Subcutaneous adipose tissue (tissue), 4 donors: ENCODE data around the gene TCF3. TPM values are rescaled to one million over a fixed set of nuclear protein-coding genes. Genes with fewer than 3 reads are reported as not detected.

Source experiments
- CTCF ChIP-seq: fragments of 450-650 bp; IDR thresholded peaks from one replicate; pipeline ENCODE4 v1.5.1; 2016; ENCODE audit warnings: low read depth, mild to moderate bottlenecking, control low read depth, antibody characterized with exemption, moderate library complexity
- total RNA-seq, 4 donors: library from RNA; depleted of rRNA; stranded (reverse); fragments of >200 nt; gene quantifications; one replicate each; pipeline ENCODE4 v1.1.0, GENCODE V29; 2016

The TCF3 gene
- total RNA-seq, 4 donors from 2014 or later, result 13.0 to 34.8 (median 22.9) TPM

- no peak for TF ChIP-seq CTCF
Observed at GRCh38 chr19:1605236-1606137, 46.9 kb downstream of the TCF3 start, which contains the start of gene UQCR11. Gene UQCR11 (minus strand): TSS chr19:1605462. CDS start chr19:1605409, 53 bp downstream.

GRCh38 chr19:1602091-1602707 lies 50.2 kb downstream of the TCF3 start:
- no peak for TF ChIP-seq CTCF

- no peak for TF ChIP-seq CTCF
Observed at GRCh38 chr19:1601613-1602064, 50.8 kb downstream of the TCF3 start.

GRCh38 chr19:1599460-1599846 lies 53.0 kb downstream of the TCF3 start:
- TF ChIP-seq CTCF, result no peak

- no peak for TF ChIP-seq CTCF
Observed at GRCh38 chr19:1598777-1599459, 53.5 kb downstream of the TCF3 start.

GRCh38 chr19:1593501-1593772 lies 59.0 kb downstream of the TCF3 start:
- no peak for TF ChIP-seq CTCF
